Measurements from ENCODE around the gene NKX1-1. TPM values are rescaled to one million over a fixed set of nuclear protein-coding genes. Genes with fewer than 3 reads are reported as not detected.

The NKX1-1 gene
- total RNA-seq, 1 donor from 2014 or later: not detected

DNA sequence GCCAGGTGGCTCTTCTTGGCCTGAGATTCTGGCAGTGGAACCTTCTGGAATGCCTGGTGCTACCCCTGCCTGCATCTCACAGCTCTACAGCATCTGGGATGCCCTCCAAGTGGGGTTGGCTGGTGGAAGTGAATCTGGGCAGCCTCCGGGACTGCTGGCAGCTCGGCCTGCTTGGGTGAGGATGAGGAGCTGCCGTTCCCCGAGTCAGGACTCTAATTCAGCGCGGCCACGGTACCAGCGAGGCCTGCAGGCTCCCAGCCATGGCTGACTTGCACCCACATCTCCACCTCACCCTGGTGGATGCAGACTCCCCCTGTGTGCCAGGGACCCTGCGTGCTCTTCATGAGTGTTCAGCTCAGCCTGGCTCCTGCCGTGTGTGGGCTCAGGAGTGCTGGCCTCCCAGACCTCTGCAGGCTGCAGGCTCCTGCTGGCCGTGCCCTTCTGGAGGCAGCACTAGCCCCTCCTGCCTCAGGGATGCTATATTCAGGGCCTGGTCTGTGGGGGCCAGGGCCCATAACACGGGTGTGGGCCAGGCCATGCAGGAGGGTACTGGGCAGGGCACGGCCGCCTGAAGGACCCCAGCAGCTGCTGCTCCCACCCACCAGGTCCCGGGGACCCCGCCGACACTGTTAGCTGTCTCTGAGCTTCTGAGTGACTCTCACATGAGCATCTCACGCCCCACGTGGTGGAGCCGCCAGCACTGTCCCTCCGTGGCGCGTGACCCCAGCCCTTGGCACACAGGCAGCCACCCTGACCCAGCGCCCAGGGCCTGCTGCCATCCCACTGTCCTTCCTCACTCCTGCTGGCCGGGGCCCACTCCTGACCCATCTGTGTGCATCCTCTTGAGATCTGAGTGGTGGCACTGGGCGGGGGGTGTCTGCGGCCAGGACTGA is 48.6 kb downstream of the NKX1-1 start:
- no peak for DNase-seq

DNA sequence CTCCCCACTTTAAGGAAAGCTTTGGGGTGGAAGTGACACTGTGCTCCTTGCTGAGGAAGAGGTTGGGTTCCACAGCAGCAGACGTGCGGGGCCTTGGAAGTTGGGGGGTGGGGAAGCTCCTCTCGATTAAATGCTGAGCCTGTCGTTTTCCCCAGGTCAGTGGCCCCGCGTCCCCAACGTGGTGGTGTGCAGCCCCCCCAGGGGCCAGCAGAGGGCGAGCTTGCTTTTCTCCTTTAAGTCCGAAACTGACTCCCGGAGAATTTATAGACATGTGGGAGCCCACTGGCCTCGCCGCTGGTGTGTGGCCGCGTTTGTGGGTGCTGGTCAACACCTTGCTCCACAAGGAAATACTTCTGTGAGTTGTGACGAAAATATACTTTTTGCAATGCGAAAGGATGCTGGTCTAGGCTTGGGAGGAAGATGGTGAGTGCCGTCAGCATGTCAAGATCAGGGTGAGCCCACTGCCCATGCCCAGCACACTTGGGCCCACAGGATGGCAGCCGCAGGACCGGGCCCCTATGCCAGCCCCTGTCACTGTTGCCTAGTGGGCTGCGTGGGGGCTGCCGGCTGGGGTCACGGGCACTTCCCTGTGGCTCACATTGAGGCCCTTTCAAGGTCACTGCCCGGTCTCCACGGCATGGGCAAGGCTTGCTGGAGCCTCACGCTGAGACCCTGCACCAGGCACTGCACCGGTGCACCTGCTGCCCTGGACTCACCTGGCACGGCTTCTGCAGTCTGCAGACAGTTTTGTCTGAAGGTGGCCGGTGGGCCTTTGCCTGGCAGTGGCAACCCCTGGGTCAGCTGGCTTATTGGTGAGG is 49.9 kb downstream of the NKX1-1 start:
- DNase-seq: peak; percentile 74

DNA sequence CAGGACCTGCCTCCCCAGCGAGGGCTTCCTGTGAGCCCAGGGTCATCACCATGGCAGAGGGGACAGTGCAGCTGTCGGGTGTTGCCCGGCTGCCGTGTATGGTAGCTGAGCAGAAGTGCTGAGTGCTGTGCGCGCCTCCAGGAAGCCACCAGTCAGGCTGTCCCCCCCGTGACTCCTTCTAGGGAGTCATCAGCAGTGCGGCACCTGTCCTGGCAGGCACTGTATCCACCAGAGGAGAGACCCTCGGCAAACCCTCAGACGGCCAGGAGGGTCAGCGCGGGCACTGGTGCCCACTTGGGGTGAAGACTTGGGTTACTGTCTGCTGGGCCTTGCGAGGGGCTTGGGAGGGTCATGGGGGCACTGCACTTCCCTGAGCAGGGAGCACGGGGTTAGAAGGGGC is 50.9 kb downstream of the NKX1-1 start:
- no peak for DNase-seq

DNA sequence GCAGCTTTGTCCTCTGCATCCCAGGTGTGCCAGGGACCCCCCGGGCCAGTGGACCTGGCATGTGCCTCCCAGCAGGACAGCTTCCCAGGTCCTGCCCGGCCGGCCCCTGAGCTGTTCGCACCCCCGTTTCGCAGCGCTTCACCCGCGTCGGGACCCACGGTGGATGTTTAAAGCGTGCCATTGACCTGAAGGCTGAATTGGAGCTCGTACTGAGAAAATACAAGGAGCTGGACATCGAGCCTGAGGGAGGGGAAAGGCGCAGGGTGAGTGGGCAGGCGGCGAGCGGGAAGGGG is 51.3 kb downstream of the NKX1-1 start:
- DNase-seq: no peak

GRCh38 chr4:1354136-1354982 is 51.9 kb downstream of the NKX1-1 start:
- DNase-seq: no peak

DNA sequence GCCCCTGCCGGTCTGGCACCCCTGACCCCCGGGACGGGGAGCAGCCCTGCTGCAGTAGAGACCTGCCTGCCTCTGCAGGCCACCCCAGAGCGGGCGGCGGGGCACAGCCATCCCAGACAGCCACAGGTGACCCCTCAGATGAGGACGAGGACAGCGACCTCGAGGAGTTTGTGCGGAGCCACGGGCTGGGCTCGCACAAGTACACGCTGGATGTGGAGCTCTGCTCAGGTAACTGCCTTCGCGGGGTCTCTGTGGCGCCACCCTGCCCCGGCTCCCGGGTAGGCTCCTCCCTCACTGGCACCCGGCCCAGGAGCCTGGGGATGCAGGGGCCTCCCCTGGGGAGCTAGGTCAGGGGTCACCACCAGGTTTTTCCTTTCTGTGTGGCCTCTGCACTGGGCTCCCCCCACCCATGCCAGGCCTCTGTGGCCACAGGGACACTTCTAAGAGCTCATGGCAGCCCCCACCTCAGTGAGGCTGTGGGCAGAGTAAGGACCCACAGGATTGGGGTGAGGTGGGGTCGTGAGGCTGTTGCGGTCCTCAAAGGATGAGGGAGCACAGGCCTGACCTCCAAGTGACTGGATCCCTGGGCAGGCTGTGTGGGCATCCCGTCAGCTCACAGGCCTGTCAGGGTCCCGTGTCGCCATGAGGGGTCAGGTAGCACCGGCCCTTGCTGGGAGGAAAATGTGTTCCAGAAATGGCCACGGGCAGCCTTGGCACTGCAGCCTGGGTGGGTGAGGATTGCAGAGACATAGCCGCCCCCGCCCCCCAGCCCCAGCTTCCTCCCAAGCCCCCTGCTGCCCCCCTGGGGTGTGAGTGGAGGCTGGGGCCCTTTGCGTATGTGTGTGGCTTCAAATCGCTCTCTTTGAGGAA is 52.8 kb downstream of the NKX1-1 start:
- DNase-seq: no peak

Other genes with a start within 250 kb of the NKX1-1 start
- gene SPON2, start 233.9 kb downstream of the NKX1-1 start, total RNA-seq: 0.65 and 1.5 TPM in 2 replicates
- gene CTBP1, start 157.3 kb downstream of the NKX1-1 start, total RNA-seq: 268 and 424 TPM in 2 replicates
- 74.4 and 75.9 TPM in 2 replicates for gene MAEA, start 116.6 kb downstream of the NKX1-1 start, total RNA-seq
- gene UVSSA, start 59.2 kb downstream of the NKX1-1 start, total RNA-seq: 6.1 and 6.5 TPM in 2 replicates

Measured in dermis blood vessel endothelial cell (primary cell).